AG09309 (cell line): ENCODE measurements around the gene RAB1B.

Experiments
- DNase-seq: peaks from one replicate; pipeline ENCODE4 v3.0.0-alpha.2; 2010; ENCODE audit warnings: low read depth
- H3K4me3 ChIP-seq: 2 replicates; pipeline ENCODE4 v1.5.1; 2011; ENCODE audit warnings: mild to moderate bottlenecking, low read depth, low read length, moderate library complexity; ENCODE audit not compliant: control insufficient read depth
- TF ChIP-seq, protein P1 (sequence below): IDR thresholded peaks from 2 replicates; pipeline ENCODE4 v1.5.1; 2011; ENCODE audit warnings: mild to moderate bottlenecking, low read depth, low read length, inconsistent platforms; ENCODE audit not compliant: insufficient read depth, control insufficient read depth; ENCODE audit errors: missing control alignments

Gene RAB1B

DNA sequence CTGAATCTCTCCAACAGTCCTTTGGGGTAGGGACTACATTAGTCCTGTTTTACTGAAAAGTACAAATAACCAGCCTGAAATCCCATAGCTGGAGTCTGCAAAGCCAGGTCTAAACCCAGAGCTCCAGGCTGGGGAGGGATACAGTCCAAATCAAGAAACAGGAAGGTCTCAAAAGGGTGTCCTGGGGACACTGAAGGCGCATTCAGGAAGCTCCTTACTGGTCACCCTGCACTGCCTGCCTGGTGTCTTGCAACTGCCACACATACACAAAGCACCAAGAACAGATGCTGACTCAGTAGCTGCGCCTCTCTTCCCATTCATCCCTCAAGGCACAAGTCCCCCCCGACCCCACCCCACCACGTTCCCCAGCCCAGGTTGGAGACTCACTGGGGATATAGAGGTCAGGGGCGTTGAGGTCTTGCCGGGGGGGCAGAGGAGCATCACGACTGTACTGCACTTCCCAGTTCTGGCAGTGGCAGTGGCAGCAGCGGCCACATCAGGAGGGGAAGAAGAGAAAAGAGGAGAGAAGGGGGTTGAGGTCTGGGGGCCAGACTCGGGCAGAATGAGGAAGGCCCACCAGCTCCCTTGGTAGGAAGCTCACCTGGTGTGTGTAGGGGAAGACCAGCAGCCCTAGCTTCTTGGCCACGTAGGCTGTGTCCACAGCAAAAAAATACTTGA, 18.9 kb downstream of the RAB1B start:
- DNase-seq, result no peak
- TF ChIP-seq, protein P1, sequence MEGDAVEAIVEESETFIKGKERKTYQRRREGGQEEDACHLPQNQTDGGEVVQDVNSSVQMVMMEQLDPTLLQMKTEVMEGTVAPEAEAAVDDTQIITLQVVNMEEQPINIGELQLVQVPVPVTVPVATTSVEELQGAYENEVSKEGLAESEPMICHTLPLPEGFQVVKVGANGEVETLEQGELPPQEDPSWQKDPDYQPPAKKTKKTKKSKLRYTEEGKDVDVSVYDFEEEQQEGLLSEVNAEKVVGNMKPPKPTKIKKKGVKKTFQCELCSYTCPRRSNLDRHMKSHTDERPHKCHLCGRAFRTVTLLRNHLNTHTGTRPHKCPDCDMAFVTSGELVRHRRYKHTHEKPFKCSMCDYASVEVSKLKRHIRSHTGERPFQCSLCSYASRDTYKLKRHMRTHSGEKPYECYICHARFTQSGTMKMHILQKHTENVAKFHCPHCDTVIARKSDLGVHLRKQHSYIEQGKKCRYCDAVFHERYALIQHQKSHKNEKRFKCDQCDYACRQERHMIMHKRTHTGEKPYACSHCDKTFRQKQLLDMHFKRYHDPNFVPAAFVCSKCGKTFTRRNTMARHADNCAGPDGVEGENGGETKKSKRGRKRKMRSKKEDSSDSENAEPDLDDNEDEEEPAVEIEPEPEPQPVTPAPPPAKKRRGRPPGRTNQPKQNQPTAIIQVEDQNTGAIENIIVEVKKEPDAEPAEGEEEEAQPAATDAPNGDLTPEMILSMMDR, result no peak
- peak overlapping the region; percentile 76 for H3K4me3 ChIP-seq

DNA sequence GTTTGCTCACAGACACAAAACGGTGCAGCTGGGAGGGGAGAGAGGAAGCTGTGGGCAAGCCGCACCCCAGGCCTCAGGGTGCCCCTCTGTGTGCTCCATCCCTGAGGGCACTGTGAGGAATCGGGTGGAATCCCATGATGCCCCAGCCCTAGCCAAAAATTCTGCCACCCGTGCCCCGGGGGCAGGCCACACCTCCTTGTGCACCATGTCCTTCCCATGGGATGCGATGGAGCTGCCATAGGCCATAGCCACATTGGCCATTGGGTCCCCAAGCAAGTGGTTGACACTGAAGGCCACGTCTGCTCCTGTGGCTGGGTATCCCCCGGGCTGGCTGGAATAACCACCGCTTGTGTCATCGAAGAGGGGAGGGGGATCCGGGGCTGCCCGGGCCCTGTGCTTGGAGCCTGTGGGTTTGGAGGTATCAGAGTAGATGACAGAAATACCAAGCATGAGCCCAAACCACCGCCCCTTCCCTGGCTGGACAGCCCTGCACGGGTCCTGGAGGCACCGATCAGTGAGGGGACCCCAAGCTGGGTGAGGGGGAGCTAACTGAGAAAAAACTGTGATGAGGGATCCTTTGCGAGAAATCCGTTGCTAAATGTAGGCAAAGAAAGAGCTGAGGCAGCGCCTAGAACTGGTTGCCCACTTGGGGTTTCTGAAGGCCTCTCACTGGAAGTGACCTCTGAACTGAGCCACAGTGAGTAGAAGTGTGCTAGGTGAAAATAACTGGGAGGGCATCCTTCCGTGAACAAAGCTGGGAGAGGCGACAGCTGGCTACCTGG, 19.6 kb downstream of the RAB1B start:
- peak overlapping the region; percentile 76 for H3K4me3 ChIP-seq
- TF ChIP-seq, protein P1, result no peak
- DNase-seq, result no peak

DNA sequence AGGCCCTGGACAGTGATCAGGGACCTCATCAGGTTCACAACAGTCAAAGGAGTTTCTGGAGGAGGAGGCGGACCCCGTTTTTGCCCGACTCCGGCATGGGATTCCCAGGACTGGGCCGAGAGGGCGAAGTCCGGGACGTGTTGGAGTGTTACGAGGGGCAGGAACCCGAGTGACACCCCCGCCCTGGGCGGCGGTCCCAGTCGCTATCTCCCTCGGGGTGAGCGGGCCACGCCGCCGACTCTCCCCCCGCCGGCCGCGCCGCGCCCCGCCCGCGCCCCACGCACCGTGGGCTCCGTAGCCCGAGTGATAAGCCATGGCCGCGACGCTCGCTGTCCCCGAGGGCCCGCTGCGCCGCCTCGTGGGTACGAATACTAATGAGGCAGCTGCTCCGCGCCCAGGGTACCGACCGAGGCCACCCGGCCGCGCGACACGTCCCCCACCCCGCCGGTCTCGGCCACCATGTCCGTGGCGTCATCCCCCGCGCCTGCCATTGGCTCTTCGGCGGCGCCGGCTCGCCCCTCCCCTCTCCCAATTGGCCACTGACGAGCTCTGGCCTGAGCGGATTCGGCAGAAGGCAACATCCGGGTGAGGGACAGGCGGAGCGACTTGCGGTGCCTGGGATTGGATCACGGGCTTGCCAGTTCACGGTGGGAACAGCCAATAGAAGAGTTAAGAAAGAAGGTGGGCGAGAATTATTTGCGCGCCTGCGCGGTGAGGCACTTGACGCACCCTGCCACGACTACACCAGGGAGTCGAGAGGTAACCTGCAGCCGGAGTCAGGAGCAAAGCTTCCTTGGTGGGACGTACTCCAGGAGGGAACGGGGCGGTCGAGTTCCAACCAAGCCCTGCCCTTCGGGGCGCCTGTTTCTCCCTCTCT, 20.5 kb downstream of the RAB1B start, which contains the start of gene YIF1A:
Gene YIF1A, minus strand, starts transcription at position 473 of the 877 bp plus-strand sequence. Its CDS starts 158 bp downstream, at position 315.
- TF ChIP-seq, protein P1, result no peak

DNA sequence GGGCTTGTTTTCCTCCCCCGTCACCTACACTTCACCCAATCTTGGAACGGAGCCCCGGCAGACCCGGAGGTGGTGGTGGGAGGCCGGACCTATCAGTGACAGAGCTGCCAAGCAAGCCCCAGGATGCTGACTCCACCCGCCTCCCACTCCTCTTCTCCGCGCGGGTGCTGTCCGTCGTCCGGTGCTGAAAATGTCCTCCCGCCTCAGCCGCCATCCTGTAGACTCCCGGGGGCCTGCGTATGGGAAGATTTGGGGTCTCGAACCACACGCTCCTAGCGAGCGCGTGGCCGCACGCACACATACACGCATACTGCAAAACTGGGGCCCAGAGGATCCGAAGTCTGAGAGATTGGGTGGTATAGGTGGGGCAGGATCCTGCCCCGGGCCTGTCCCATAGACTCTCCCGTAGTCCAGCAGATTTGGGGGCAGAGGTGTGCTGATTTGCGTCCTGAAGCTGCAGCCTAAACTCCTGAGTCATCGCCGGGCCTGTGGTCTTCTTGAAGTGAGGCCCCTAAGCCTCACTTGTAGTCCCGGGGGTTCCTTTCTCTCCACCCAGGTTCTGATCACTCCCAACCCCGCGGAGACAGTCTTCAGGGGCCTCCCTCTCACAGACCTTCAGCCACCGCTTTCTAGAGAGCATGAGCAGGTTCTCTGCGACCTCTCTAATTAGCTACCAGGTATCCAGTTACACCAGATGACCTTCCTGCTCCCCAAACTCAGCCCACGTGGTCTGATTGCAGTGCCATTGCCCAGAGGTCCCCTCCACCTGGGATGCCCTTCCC, 21.3 kb downstream of the RAB1B start:
- TF ChIP-seq, protein P1, result no peak

More for the DNA sequence above, 20.5 kb downstream of the RAB1B start, which contains the start of gene YIF1A:
- peak; percentile 99 for DNase-seq
- H3K4me3 ChIP-seq, result peak within 1 kb of the TSS; percentile 88

DNA sequence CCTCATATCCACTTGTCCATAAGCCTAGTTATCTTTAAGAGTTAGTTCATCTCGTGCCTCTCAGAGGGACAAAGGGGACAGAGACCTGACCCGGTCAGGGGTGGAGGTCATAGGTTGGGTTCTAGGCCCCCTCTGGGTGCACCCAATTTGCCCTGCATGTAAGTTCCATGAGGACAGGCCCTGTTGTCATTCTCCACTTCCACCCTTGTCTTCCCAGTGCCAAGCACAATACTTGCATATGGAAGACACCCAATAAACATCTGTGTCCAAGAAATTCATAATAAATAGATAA, 21.8 kb downstream of the RAB1B start:
- no peak for DNase-seq
- TF ChIP-seq, protein P1, result no peak
- no peak overlapping the region for H3K4me3 ChIP-seq

More for the DNA sequence above, 21.3 kb downstream of the RAB1B start:
- DNase-seq, result peak; percentile 33
- peak overlapping the region; percentile 88 for H3K4me3 ChIP-seq
